ENCODE data around the gene CD8B2.

DNA sequence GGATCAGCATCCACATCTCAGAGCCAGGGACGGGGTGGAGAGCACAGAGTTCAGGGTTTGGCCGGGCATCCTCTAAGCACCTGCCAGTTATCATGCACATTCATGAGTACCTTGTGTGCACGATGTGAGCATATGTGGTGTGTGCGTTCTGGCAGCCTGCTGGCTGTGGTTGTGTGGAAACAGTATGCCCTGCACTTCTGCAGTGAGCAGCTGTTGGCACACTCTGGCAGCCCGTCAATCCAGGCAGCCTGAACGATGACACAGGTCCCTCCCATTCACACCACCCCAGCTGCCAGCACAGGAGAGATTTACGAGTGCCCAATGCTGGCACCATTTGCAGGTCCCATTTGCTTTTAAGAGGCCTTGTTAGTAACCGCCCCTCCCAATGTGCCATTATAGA, 74.2 kb downstream of the CD8B2 start:
- TF ChIP-seq CTCF (IDR thresholded peaks at IDR 0.05; ENCODE audit: low read length) (no peak), EZH2 (IDR thresholded peaks at IDR 0.05; ENCODE audit: borderline replicate concordance, low read length) (no peak)
